GM13976 (cell line): ENCODE results near the gene MGLL.

ENCODE experiments used
- DNase-seq: peaks from one replicate; pipeline ENCODE4 v3.0.0; 2012; ENCODE audit warnings: low spot score
- in situ Hi-C: fragments of 300-500 bp; cut with MboI; formaldehyde crosslinking; loops from one replicate; pipeline ENCODE4 v1.12.0; 2022; ENCODE audit warnings: low sequenced_read_pairs, mixed read lengths, inconsistent platforms; ENCODE audit not compliant: unreplicated experiment
- TF ChIP-seq, protein P1 (sequence below): IDR thresholded peaks from 2 replicates; pipeline ENCODE4 v1.5.1; 2012; ENCODE audit warnings: borderline replicate concordance, mild to moderate bottlenecking; ENCODE audit not compliant: insufficient read depth; ENCODE audit errors: extremely low read depth, missing control alignments, control extremely low read depth

MGLL gene

DNA sequence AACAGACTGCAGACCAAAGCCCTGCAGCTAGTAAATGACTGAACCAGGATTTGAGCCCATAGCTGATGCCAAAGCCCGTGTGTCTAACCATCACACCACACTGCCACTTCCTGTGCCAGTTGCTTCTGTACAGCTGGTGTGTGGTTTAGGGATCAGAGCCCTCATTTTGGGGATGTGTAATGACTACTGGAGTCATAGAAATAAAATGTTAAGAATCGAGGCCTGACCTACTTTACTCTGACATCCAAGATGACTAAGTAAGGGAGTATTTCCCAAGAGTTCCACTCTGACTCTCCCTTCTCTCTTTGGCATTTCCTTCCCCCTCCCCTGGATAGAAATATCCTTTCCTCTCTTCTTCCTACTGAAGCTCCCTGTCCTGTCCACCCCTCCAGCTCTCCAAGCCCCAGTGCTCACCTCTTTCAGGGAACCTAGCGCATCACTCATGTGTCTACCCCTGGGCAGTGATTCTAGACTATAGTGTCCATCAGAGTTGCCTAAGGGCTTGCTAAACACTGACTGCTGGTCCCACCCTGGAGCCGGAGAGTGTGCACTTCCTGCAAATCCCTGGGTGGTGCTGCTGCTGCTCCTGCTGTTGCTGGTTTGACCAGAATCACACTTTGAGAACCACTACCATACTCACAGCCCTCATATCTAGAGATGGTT, 53.8 kb downstream of the MGLL start:
- no peak for DNase-seq
- in situ Hi-C loops = no loop called here
- TF ChIP-seq, protein P1, sequence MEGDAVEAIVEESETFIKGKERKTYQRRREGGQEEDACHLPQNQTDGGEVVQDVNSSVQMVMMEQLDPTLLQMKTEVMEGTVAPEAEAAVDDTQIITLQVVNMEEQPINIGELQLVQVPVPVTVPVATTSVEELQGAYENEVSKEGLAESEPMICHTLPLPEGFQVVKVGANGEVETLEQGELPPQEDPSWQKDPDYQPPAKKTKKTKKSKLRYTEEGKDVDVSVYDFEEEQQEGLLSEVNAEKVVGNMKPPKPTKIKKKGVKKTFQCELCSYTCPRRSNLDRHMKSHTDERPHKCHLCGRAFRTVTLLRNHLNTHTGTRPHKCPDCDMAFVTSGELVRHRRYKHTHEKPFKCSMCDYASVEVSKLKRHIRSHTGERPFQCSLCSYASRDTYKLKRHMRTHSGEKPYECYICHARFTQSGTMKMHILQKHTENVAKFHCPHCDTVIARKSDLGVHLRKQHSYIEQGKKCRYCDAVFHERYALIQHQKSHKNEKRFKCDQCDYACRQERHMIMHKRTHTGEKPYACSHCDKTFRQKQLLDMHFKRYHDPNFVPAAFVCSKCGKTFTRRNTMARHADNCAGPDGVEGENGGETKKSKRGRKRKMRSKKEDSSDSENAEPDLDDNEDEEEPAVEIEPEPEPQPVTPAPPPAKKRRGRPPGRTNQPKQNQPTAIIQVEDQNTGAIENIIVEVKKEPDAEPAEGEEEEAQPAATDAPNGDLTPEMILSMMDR = no peak

DNA sequence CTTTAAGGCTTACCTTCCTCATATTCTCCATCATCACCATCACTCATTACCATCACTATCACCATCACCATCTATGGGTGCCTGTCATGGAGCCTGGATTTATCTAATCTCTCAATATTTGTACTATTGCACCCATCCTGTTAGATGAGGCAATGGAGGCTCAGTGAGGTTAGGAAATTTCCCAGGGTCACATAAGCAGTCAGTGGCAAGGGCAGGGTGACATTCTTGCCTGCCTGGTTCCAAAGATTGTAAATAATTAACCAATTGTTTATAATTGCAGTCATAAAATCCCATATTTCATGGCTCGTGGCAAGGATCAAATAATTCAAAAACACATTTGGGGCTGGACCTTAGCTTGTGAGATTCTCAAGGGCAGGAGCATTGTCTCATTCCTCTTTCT, 55.2 kb downstream of the MGLL start:
- TF ChIP-seq, protein P1 = no peak
- in situ Hi-C loops = no loop called here
- no peak for DNase-seq

DNA sequence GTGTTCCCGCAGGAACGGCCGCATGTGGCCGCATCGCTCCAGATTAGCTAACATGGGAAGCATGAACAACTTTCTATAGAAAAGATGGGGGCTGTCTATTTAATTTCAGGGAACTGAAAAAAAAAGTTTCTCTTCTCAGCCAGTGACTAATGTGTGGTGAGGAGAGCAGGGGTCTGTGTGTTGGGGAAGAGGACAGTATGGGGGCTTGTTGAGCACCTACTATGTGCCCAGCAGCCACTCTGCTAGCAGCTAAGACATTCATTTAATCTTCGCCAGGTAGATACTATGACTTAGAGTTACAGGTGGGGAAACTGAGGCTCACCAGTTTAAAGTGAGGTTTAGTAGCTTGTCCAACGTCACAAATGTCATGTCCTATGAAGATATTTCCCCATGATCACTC, 56.6 kb downstream of the MGLL start:
- TF ChIP-seq, protein P1 = no peak
- DNase-seq = no peak
- in situ Hi-C loops = no loop called here

DNA sequence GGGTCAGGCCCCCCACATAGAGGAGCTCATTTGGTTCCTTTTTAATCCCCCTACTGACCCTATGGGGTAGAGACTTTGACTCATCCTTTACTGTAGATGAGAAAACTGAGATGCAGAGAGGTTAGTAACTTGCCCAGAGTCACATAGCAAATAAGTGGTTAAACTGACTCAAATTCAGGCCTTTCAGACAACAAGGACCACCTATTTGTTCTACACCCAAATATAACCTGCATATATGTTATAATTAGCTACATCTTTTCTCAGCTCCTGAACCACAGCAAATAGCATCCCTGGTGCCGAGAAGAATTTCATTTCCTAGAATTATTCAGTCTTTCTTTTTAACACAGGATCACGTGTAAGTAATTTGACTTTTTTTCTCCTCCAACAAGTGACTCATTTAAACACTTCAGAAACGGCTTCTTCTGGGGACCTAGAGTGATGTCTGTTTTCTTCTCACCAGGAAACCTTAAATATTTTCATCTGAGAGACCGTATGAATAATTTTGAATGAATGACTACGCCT, 57.4 kb downstream of the MGLL start:
- in situ Hi-C loops = no loop called here
- DNase-seq = no peak
- TF ChIP-seq, protein P1 = no peak

DNA sequence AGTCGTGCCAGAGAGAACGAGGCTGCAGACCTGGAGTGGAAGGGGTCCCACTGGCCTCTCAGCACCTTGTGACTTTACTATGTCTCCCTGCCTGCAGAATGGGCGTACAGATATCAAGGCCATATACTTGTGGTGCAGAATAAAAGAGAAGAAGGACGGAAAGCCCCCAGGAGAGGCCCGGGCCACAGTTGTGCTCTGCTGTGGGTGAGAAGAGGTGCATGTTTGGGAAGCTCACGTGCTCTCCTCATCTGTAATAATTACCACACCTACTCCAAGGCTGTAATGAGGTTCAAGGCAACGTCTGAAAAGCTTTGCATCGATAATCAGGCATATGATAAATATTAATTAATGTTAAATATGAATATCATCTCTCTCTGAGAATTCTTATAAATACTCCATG, 58.0 kb downstream of the MGLL start:
- DNase-seq = no peak
- TF ChIP-seq, protein P1 = no peak
- in situ Hi-C loops = no loop called here

DNA sequence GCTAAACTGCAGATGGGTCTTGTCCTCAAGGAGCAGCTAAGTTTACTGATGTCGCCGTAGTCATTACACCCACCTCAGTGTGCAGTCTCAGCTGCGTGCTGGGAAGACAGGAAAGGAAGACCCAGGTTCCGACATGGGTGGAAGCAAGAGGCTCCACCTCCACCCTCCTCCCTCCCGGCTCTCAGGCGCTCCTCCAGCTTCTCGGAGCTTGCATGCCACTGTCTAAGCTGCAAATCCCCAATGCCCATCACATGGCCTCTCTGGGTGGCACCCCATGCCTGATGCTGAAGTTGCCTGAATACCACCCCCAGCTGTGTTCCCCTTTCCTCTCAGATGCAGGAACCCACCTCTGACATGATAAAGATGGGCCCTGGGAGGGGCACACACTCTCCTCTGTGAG, 58.5 kb downstream of the MGLL start:
- in situ Hi-C loops = no loop called here
- DNase-seq = no peak
- TF ChIP-seq, protein P1 = no peak
